Right kidney (tissue), 1 donor: ENCODE measurements around the gene RER1.

Experiments
- DNase-seq: peaks from one replicate; pipeline ENCODE4 v3.0.0-alpha.2; 2016

Gene RER1

GRCh38 chr1:2352897-2353550 lies 38.6 kb upstream of the RER1 start:
- DNase-seq = no peak

DNA sequence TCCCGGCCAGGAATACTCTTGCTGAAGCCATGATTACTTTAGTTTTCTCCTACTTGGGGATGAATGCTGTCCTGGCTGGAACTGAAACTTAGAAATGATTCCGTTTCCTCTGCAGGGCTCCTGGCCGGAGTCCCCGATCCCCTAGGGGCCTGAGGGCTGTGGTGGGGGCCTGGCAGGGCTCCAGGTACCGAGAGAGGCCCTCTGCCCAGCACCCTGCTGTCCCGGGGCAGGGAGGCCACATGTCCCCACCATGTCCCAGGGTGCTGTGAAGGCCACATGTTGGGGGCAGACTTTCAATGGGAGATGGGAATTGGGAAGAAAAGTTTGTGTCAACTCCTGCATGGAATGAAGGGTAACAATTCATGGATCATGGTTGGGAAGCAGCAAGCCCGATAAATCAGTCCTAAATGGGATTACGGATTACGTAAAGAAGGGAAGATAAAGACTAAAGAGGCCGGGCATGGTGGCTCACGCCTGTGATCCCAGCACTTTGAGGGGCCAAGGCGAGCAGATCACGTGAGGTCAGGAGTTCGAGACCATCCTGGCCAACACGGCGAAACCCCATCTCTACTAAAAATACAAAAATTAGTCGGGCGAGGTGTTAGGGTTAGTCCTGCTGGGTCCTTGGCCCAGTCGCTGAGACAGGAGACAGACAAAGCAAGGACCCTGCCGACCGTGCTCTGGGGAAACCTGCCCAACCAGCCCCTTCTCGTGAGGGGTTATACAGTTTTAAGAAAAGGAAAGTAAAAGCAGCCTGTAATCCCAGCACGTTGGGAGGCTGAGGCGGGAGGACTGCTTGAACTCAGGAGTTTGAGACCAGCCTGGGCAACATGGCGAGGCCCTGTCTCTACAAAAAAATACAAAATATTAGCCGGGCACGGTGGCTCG lies 37.8 kb upstream of the RER1 start:
- DNase-seq = no peak

DNA sequence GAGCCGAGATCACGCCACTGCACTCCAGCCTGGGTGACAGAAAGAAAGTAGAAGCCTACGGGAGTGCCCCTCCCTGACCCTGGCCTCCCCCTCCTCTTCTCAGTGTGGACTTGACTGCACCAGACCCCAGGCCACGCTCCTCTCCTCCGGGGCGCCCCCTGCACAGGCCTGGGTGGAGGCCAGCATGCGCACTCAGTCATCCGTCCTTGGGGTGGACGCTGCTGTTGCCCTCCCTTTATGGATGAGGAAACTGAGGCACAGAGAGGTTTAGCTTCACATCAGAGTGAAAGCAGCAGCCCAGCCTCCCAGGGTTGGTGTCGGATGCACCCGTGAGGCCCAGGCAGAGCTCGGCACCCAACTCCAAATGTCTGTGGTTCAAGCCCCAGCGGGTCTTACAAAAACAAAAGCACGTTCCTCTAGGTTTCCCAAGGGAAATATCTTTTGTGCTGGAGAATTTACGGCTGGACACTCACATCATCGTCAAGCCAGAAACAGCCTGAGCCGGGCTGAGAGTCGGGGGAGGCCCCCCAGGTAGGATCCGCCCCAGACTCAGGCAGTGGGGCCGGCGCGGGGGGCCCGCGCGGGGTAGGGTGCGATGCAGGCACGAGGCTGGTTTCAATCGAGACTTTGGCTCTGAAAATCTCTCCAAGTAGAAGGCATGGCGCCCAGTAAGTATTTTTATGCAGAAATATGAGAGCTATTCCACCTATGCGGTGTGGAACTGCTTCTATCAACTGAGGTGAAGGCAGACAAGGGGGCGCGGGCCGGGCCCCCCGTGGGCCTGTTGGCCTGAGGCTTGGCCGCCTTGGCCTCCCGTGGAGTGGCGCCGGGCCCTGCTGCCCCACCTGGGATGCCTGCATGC lies 36.9 kb upstream of the RER1 start:
- DNase-seq = no peak

DNA sequence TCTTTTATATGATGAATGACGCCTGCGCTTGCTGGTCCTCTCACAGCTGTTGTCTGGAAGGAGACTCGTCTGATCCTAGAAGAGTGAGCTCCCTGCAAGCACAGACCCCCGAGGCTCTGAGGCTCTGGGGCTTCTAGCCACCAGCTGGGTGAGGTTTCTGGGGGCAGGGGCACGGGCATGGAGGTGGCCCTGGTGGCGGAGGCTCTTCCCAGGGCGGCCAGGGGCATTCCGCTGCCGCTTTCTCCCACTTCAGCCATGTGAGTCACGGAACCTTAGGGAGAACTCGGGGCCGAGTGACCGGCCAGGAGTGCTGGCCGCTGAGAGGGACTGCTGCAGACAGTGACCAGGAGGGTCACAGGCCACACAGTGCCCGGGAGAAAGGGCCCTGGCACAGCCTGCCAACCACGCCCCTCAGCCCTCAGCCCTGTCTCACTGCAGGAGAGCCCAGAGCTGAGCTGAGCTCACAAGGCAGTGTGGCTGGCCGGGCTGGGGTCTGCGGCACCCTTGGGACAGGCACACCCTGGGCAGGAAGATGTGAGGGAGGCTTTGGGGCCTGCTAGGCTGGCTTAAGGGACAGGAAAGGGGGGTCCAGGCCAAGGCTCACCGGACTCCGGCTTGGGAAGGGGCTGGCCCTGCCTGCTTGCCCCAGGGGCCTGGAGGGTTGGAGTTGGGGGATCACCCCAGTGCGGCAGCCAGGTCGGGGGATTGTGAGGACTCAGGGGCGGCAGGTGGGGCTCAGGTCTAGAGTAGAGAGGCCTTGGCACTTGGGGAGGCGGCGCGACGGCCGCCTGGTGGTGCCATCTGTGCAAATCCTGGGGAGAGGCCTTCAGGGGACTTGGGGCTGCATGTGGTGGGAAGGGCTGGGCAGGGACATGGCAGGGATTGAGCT lies 36.0 kb upstream of the RER1 start:
- DNase-seq = no peak

DNA sequence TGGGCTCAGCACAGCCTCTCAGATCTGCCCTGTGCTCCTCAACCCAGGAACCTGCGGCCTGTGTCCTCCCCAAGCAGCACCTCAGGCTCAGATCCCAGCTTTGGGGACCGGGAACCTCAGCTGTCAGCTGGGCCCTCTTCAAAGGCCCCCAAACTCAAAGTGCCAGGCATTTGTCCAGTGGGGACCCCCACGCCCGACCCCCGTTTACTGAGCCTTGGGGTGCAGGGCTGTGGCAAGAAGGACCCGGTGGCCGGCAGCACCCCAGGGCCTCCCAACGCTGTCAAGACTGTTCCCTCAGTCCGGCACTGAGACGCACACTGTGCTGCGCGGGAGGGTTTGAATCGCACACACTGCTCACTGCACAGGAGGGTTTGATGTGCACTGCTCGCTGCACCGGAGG lies 35.2 kb upstream of the RER1 start:
- no peak for DNase-seq

- no peak for DNase-seq
These were observed 34.5 kb upstream of the RER1 start for GRCh38 chr1:2356911-2357845.

GRCh38 chr1:2358072-2358471 lies 33.6 kb upstream of the RER1 start:
- DNase-seq = no peak

DNA sequence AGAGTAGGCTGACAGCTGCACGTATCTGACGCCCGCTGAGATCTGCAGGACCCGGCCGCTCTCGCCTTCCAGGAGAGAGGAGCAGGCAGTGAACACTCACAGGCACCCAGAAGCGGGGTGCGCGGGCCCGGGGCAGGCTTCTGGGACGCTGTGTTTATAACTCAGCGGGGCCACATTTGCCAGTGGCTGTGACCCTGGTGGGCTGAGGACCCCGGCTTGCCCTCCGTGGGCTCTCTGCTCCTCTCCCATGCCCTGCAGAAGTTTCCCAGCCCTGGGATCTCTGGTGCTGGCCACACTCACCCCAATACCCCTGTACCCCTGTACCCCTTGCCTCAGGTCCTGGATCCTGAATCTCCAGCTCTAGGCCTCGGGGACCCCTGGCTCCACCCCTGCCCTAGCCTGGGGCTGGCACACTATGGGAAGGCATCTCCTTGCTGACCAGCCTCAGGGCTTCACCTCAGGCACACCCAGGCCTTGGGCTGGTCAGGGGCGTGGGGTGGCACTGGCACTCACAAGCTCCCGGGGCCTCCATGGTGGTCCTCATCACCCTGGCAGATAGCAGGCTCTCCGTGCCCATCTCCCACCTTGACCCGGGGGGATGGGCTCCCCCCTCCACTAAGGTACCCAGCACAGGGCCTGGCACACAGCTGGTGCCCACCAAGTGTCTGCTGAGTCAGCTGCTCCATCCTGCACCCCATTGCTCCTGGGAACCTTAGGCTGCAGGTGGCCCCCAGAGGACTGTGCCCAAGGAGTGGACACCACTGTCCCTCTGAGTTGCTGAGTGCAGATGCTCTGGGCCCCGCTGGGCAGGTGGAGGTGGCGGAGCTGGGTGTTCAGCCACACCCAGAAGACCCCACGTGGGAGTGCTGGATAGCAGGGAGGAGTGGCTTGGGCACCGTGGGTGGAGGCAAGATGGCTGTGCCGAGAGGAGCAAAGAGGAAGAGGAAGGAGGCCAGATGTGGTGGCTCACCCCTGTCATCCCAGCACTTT lies 32.7 kb upstream of the RER1 start:
- no peak for DNase-seq

DNA sequence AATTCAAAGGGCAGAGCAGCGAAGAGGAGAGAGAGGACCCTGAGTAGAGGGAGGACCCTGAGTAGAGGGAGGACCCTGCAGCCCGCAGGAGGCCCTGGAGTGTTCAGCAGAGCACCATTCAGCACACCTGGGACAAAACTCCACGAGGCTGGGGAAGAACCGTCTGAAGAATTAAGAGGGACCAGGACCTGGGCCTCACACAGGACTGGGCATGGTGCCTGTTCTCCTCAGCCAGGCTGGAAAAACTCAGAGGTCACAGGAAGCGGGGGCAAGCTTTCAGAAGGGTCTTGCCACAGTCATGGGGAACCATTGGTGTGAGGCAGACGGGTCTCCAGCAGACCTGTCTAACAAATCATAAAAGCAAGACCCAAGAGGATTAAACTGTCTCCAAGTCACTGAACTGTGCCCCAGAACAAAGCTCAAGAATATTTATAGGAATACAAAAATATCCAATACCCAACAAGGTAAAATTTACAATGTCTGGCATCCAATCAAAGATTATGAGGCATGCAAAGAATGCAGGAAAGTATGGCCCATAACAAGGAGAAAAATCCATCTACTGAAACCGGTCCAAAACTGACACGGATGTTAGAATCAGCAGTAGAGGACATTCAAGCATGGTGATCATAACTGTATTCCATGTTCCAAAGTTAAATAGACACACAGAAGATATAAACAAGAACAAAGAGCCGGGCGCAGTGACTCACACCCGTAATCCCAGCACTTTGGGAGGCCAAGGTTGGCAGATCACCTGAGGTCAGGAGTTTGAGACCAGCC lies 30.9 kb upstream of the RER1 start:
- DNase-seq = no peak

DNA sequence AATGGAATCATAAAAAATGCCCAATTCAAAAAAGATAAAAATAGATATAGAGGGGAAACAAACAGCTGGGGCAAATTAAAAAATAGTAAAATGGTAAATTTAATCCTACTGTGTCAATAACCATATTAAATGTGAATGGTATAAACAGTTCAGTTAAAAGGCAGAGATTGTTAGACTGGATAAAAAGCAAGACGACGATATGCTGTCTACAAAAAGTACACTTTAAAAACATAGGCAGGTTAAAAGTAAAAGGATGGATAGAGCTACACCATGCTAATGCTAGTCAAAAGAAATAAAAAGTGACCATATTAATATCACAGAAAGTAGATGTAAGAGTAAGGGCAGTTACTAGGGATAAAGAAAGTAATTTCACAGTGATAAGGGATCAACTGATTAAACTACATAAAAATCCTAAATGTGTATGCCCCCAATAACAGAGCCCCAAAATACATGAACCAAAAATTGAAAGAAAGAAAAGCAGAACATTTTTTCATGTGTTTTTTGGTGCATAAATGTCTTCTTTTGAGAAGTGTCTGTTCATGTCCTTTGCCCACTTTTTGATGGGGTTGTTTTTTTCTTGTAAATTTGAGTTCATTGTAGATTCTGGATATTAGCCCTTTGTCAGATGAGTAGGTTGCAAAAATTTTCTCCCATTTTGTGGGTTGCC lies 27.7 kb upstream of the RER1 start:
- DNase-seq = no peak

DNA sequence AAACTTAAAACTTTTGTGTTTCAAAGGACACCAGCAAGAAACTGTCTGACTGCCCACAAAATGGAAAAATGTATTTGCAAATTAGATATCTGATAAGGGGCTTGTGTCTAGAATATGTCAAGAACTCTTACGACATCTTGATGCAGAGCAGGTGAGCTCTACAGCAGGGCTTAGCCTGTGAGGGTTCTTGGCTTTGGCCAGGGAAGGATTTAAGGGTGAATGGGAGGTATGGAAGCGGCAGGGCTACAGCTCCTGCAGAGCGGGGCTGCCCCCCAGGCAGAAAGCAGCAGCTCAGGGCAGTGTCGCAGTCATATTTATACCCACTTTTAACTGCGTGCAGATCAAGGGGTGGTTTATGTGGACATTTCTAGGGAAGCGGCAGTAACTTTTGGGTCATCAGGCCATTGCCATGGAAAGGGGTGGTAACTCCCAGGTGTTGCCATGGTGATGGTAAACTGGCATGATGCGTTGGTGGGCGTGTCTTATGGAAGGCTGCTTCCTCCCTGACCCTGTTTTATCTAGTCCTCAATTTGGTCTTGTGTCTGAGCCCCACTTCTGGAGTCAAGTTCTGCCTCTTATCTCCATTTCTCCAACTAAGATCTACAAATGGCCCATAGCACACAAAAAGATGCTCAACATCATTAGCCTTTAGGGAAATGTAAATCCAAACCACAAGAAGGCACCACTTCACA lies 23.4 kb upstream of the RER1 start:
- no peak for DNase-seq

DNA sequence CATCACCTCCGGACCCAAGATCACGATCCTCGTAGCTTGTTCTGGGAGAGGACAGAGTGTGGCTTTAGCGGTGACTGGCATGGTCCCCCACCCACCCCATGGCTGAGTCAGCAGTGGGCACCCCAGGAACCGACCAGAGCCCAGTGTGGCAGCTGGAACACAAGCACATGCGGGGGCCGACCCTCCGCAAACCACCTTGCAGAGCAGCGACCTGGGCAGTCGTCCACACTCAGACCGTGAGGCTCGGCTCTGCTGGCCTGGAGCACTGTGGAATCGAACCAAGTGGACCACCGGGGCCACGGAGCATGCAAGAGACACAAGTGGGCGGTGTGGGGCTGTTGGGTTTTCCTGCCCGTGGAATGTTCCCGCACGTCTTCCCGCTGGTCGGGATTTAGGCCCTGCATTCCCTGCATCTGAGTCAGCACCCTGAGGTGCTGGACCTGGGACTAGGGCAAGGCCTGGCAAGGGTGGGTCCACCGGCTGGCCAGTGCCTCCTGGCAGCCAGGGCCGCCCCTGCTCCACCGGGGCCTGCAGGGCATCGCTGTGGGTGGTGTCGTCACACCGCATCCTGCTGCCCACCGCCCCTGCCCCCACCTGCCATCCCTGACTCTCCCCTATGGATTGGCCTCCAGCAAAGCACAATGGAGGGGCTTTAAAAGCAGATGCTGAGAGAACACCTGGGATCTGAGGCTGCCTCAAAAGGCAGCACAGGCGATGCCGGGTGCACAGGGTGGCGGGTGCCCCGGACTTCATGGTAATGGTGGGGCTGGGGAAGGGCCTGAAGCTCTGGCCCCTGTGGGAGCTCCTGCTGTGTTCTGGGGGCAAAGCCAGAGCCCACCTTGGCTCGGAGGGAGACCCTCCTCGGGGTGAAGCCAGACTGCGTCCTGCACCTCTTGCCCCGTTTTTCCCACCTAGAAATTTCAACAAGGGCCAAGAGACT lies 18.8 kb upstream of the RER1 start:
- no peak for DNase-seq

GRCh38 chr1:2373551-2374251 lies 17.9 kb upstream of the RER1 start:
- no peak for DNase-seq

- no peak for DNase-seq
These were observed 17.1 kb upstream of the RER1 start for GRCh38 chr1:2374252-2375155.
